Ishikawa (cell line): ENCODE measurements around the gene MT1X.

ENCODE experiments used
- CEBPB ChIP-seq: IDR thresholded peaks from 2 replicates; pipeline ENCODE4 v1.6.1; 2012
- EP300 ChIP-seq: IDR thresholded peaks from 2 replicates; pipeline ENCODE4 v1.6.1; 2012; ENCODE audit warnings: borderline replicate concordance
- FOXM1 ChIP-seq: IDR thresholded peaks from 2 replicates; pipeline ENCODE4 v1.6.1; 2012; ENCODE audit warnings: low read depth, borderline replicate concordance
- RAD21 ChIP-seq: IDR thresholded peaks from 2 replicates; pipeline ENCODE4 v1.6.1; 2012; ENCODE audit warnings: low read depth
- TEAD4 ChIP-seq: IDR thresholded peaks from 2 replicates; pipeline ENCODE4 v1.6.1; 2012
- YY1 ChIP-seq: IDR thresholded peaks from 2 replicates; pipeline ENCODE4 v1.6.1; 2012; ENCODE audit warnings: low read depth
- TF ChIP-seq, protein P1 (sequence below): IDR thresholded peaks from 2 replicates; pipeline ENCODE4 v1.6.1; 2012

DNA sequence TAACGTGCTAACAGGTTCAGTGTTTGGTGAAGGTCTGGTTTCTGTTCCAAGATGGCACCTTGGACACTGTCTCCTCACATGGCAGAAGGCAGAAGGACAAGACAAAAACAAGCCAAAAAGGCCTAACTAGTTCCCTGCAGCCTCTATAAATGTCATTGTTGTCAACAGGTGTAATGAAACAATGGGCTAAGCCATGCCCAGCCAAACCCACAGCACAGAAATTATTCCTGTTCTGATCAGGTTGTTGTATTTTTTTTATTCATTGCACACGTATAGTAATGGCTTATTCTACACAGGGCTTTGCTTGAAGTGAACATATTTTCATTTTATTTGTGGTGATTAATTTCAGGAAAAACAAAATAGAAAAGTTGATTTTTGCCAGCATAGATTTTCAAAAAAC, 31.5 kb downstream of the MT1X start:
- no peak for TF ChIP-seq TEAD4
- no peak for TF ChIP-seq RAD21
- TF ChIP-seq YY1 = no peak
- TF ChIP-seq CEBPB = no peak
- TF ChIP-seq, protein P1, sequence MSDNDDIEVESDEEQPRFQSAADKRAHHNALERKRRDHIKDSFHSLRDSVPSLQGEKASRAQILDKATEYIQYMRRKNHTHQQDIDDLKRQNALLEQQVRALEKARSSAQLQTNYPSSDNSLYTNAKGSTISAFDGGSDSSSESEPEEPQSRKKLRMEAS = no peak
- TF ChIP-seq EP300 = no peak
- no peak for TF ChIP-seq FOXM1
